Gastrocnemius medialis (tissue), 4 donors: ENCODE results near the gene GPR61.

Experiments
- CTCF ChIP-seq, 5 experiments: fragments of 450-650 bp in 3 of 5; fragments of 200-600 bp in 2 of 5; sonication (generic) in 2 of 5; IDR thresholded peaks in 4 of 5; conservative IDR thresholded peaks in 1 of 5; 1 replicate in 4 of 5; 2 replicates in 1 of 5; pipeline ENCODE4 v1.5.1; 2016 to 2019; ENCODE audit warnings: antibody characterized with exemption in 5 of 5, mild to moderate bottlenecking in 3 of 5, moderate library complexity in 3 of 5
- POLR2A ChIP-seq, 2 donors: fragments of 450-650 bp; IDR thresholded peaks; one replicate each; pipeline ENCODE4 v1.6.1; 2017; ENCODE audit warnings: antibody characterized with exemption in 2 of 2, mild to moderate bottlenecking in 2 of 2, moderate library complexity in 2 of 2

- TF ChIP-seq POLR2A (IDR thresholded peaks at IDR 0.05) (no peak), CTCF (IDR thresholded peaks at IDR 0.05 in 4 of 5, conservative IDR thresholded peaks at IDR 0.05 in 1 of 5) (no peak)
Observed at GRCh38 chr1:109543283-109543987, 3.8 kb downstream of the GPR61 start.
